HG02943 (cell line): ENCODE results near the gene ANKMY2.
A peak's percentile ranks its signal among the peaks of the same experiment; 100 is the strongest.

Experiments
- ATAC-seq: cut with Tn5 transposase; IDR thresholded peaks from one replicate; pipeline ENCODE4 v1.9.1; 2021; ENCODE audit warnings: mild to moderate bottlenecking, low read depth, moderate library complexity; ENCODE audit not compliant: unreplicated experiment

Gene ANKMY2

GRCh38 chr7:16586081-16586874 lies 59.3 kb downstream of the ANKMY2 start:
- ATAC-seq: no peak

DNA sequence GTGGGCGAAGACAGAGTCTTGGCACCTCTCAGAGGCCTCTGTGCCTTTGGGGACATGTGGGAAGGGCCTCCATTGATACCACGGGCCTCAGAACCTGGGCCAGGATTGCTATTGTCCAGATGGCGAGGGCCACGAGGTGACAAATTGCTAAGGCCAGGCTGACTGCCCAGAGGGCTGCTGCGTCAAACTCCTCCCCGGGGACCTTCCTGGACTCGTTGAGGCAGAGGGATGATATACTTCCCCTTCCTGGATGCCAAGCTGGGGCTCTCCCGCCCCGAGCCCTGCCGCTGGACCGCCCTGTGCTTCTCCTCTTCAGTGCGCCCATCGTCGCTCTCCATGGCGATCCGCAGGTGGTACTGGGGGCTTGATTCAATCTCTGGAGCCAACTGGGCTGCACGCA lies 60.0 kb downstream of the ANKMY2 start:
- ATAC-seq: no peak

- ATAC-seq: no peak
Measured at GRCh38 chr7:16583834-16584233, 61.7 kb downstream of the ANKMY2 start.

DNA sequence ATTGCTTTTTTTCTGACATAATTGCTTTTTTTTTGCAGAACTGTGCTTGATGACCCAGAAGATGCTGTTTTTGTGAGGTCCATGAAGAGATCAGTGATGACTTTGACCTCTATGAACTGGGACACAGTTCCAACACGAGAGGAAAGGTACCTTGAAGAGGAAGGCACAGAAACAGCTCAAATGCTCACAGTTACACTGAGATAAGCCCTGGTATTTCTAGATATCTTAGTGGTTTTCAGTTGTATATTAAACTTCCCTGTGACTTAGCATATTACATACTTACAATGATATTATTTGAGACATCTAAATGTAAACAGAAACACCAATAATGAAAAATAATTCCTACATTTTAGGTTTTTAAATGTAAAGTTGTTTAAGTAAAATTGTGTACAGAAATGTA lies 64.3 kb downstream of the ANKMY2 start:
- ATAC-seq: no peak

DNA sequence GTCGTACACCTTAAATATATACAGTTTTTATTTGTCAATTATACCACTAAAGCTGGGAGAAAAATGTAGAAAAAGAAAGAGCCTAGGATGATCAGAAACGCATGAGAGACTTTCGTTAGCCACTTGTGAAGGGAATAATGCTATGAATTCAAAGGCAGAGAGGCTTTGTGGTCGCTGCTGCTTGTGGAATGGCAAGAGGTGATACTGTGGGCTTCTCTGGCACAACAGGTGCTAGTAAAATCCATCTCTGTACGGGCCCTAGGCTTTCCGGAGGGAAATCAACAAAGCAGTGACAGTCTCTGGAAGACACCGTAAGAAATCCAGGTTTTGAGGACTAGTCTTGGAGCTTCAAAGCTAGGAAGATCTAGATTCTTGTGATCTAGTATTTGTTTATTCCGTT lies 66.3 kb downstream of the ANKMY2 start:
- ATAC-seq: no peak

DNA sequence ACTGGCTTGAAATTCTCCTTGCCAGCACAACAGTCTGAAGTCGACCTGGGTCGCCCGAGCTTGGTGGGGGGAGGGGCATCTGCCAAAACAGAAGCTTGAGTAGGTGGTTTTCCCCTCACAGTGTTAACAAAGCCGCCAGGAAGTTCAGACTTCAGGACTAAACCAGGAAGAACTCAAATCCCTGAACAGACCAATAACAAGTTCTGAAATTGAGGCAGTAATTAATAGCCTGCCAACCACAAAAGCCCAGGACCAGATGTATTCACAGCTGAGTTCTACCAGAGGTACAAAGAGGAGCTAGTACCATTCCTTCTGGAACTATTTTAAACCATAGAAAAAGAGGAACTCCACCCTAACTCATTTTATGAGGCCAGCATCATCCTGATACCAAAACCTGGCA lies 73.6 kb downstream of the ANKMY2 start:
- no peak for ATAC-seq

DNA sequence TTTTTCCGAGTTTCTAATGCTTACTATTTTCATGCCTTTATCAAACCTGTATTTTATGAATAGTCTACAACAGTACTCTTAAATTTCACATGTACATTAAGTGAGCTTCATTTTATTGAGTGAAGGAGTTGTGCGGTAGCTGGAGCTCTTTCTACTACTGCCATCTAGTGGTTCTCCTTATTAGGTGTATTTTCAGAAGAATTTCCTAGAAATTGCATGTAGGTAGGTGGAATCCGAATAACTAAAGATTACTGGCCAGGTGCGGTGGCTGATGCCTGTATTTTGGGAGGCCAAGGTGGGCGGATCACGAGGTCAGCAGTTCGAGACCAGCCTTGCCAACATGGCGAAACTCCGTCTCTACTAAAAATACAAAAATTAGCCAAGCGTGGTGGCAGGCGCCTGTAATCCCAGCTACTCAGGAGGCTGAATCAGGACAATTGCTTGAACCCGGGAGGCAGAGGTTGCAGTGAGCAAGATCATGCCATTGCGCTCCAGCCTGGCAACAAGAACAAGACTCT lies 80.6 kb downstream of the ANKMY2 start:
- ATAC-seq: peak; percentile 59

- ATAC-seq: no peak
Measured at GRCh38 chr7:16564023-16564380, 81.6 kb downstream of the ANKMY2 start.

DNA sequence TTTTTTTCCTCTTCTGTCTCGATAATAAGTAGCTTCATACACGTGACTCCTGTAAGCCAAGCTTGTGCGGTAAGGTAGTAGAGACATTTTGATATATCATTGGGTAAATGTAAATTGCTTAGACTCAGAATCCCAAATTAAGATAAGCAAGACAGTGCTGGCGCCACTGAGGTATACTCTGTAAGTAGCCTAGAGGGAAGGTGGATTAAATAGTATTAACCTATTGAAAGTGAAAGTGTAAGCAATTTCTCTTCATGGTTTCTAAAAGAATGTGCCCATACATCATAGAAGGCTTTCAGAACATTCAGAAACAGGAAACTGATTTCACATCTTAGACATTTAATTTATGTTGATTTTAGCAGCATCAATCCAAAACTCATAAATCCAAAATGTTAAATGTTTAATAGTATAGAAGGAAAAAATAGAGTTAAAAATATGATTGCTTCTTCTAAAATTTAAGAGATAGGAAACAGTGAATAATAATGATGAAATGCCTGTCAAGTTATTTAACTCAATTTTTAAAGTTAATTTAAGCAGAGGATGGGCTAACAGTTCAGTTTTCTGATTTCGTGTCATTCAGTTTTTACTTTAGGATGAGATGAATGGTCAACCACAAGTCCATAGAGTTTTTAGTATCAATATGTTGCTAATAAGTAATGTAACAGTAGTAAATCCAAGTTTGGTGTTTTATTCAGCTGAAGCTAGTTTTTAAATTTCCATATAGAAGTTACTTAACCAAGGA lies 82.1 kb downstream of the ANKMY2 start:
- peak; percentile 73 for ATAC-seq

GRCh38 chr7:16562456-16563220 lies 82.9 kb downstream of the ANKMY2 start:
- no peak for ATAC-seq

GRCh38 chr7:16561943-16562342 lies 83.6 kb downstream of the ANKMY2 start:
- no peak for ATAC-seq

GRCh38 chr7:16559497-16560179 lies 85.9 kb downstream of the ANKMY2 start:
- ATAC-seq: no peak

GRCh38 chr7:16558761-16559302 lies 86.7 kb downstream of the ANKMY2 start:
- ATAC-seq: no peak

- ATAC-seq: no peak
Measured at GRCh38 chr7:16556359-16556758, 89.2 kb downstream of the ANKMY2 start.

DNA sequence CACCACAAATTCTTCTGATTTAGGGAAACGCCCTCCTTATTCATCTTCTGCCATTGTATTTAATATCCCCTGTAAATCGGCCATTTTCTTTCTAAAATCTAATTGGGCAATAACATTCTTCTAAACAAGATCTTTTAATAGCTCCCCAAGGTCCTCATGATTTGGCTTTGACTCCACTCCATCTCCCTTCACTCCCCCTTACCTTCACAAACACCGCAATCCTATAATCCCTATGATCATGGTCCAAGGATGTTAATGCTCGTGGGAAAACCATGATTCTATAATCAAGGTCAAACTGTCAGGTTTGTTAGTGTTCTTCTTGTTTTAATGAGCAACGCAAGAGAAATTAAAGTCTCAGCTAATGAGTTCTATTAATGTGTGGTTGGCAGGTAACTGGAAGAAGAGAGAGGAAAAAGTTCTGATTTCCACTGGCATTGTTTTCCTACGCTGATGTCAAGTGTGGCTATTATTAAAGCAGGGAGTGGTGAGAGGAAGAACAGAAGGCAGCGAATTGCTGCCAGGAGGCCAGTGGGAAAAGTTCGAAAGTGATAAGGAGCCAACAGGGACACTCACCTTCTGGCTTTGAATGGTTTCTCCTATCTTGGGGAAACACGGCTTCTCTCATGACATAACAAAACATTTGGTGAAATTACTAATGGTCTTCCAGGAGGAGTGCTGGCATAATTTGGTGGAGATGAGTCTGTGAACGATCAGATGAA lies 90.9 kb downstream of the ANKMY2 start:
- no peak for ATAC-seq

GRCh38 chr7:16550671-16551070 lies 94.9 kb downstream of the ANKMY2 start:
- ATAC-seq: no peak
